ENCODE measurements around the gene MYOM3.

Gene MYOM3

GRCh38 chr1:24097663-24098062, 14.3 kb downstream of the MYOM3 start:
- DNase-seq (ENCODE audit: low read depth): no peak
- TF ChIP-seq CTCF (conservative IDR thresholded peaks at IDR 0.05; ENCODE audit: low read depth, low read length): no peak
- no peak overlapping the region for H3K4me3 ChIP-seq (ENCODE audit: low read length)

GRCh38 chr1:24096739-24097103, 15.2 kb downstream of the MYOM3 start:
- TF ChIP-seq CTCF (conservative IDR thresholded peaks at IDR 0.05; ENCODE audit: low read depth, low read length): no peak
- H3K4me3 ChIP-seq (ENCODE audit: low read length): no peak overlapping the region
- no peak for DNase-seq (ENCODE audit: low read depth)

- no peak overlapping the region for H3K4me3 ChIP-seq (ENCODE audit: low read length)
- no peak for TF ChIP-seq CTCF (conservative IDR thresholded peaks at IDR 0.05; ENCODE audit: low read depth, low read length)
- DNase-seq (ENCODE audit: low read depth): no peak
Observed at GRCh38 chr1:24096009-24096738, 15.8 kb downstream of the MYOM3 start.

- no peak overlapping the region for H3K4me3 ChIP-seq (ENCODE audit: low read length)
- no peak for TF ChIP-seq CTCF (conservative IDR thresholded peaks at IDR 0.05; ENCODE audit: low read depth, low read length)
- no peak for DNase-seq (ENCODE audit: low read depth)
Observed at GRCh38 chr1:24095140-24095859, 16.6 kb downstream of the MYOM3 start.

GRCh38 chr1:24094554-24094953, 17.4 kb downstream of the MYOM3 start:
- no peak for TF ChIP-seq CTCF (conservative IDR thresholded peaks at IDR 0.05; ENCODE audit: low read depth, low read length)

GRCh38 chr1:24093732-24094131, 18.2 kb downstream of the MYOM3 start:
- no peak overlapping the region for H3K4me3 ChIP-seq (ENCODE audit: low read length)
- TF ChIP-seq CTCF (conservative IDR thresholded peaks at IDR 0.05; ENCODE audit: low read depth, low read length): no peak
- no peak for DNase-seq (ENCODE audit: low read depth)

More at GRCh38 chr1:24094554-24094953, 17.4 kb downstream of the MYOM3 start:
- DNase-seq (ENCODE audit: low read depth): no peak
- H3K4me3 ChIP-seq (ENCODE audit: low read length): no peak overlapping the region

GRCh38 chr1:24092979-24093378, 19.0 kb downstream of the MYOM3 start:
- no peak overlapping the region for H3K4me3 ChIP-seq (ENCODE audit: low read length)
- TF ChIP-seq CTCF (conservative IDR thresholded peaks at IDR 0.05; ENCODE audit: low read depth, low read length): no peak
- no peak for DNase-seq (ENCODE audit: low read depth)
